ENCODE measurements around the gene CDKN1A.
"Not testable (repeated sequence)": the region's sequence is repeated elsewhere in the genome, so short reads cannot be mapped to it uniquely, and the experiment has no call there.

DNA sequence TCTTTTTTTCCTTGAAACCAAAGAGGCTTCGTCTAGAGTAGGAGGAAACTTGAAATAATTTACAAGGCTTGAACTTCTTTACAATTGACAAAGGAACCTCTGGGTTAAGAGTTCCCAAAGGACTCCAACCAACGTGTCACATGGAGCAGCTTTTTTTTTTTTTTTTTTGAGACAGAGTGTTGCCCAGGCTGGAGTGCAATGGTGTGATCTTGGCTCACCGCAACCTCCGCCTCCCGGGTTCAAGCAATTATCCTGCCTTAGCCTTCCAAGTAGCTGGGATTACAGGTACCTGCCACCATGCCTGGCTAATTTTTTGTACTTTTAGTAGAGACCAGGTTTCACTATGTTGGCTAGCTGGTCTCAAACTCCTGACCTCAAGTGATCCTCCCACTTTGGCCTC lies 24.0 kb upstream of the CDKN1A start:
- TF ChIP-seq ZNF571 (tag by site-specific recombination; IDR thresholded peaks at IDR 0.05); ZSCAN23 (tag by site-specific recombination; IDR thresholded peaks at IDR 0.05); YY1 (tag by site-specific recombination; IDR thresholded peaks at IDR 0.05); ZBTB17 (tag by site-specific recombination; IDR thresholded peaks at IDR 0.05); ZFHX2 (tag by site-specific recombination; conservative IDR thresholded peaks at IDR 0.05): not testable (repeated sequence)
- TF ChIP-seq, protein P1, sequence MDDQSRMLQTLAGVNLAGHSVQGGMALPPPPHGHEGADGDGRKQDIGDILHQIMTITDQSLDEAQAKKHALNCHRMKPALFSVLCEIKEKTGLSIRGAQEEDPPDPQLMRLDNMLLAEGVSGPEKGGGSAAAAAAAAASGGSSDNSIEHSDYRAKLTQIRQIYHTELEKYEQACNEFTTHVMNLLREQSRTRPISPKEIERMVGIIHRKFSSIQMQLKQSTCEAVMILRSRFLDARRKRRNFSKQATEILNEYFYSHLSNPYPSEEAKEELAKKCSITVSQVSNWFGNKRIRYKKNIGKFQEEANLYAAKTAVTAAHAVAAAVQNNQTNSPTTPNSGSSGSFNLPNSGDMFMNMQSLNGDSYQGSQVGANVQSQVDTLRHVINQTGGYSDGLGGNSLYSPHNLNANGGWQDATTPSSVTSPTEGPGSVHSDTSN (CRISPR knock-in tag; IDR thresholded peaks at IDR 0.05): not testable (repeated sequence)
- TF ChIP-seq, protein P2, sequence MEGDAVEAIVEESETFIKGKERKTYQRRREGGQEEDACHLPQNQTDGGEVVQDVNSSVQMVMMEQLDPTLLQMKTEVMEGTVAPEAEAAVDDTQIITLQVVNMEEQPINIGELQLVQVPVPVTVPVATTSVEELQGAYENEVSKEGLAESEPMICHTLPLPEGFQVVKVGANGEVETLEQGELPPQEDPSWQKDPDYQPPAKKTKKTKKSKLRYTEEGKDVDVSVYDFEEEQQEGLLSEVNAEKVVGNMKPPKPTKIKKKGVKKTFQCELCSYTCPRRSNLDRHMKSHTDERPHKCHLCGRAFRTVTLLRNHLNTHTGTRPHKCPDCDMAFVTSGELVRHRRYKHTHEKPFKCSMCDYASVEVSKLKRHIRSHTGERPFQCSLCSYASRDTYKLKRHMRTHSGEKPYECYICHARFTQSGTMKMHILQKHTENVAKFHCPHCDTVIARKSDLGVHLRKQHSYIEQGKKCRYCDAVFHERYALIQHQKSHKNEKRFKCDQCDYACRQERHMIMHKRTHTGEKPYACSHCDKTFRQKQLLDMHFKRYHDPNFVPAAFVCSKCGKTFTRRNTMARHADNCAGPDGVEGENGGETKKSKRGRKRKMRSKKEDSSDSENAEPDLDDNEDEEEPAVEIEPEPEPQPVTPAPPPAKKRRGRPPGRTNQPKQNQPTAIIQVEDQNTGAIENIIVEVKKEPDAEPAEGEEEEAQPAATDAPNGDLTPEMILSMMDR (tag by site-specific recombination; IDR thresholded peaks at IDR 0.05): not testable (repeated sequence)
